HepG2 (cell line): ENCODE measurements around the gene EGLN2. TPM values are rescaled to one million over a fixed set of nuclear protein-coding genes. Genes with fewer than 3 reads are reported as not detected.
A peak's percentile ranks its signal among the peaks of the same experiment; 100 is the strongest.

Source experiments
- BCL6 ChIP-seq: IDR thresholded peaks from 2 replicates; pipeline ENCODE4 v1.6.1; 2016; ENCODE audit warnings: missing genetic modification reagents, missing compliant biosample characterization
- CAMTA2 ChIP-seq: sonication (generic); formaldehyde crosslinking; IDR thresholded peaks from 2 replicates; pipeline ENCODE4 v1.4.0; 2020; ENCODE audit warnings: mild to moderate bottlenecking, missing genetic modification reagents, borderline replicate concordance
- CENPX ChIP-seq: sonication (generic); formaldehyde crosslinking; IDR thresholded peaks from 2 replicates; pipeline ENCODE4 v1.9.0; 2021; ENCODE audit warnings: mild to moderate bottlenecking, missing genetic modification reagents, moderate library complexity
- CREB1 ChIP-seq, 2 experiments: fragments of 450-650 bp in 1 of 2; IDR thresholded peaks; 2 replicates each; pipeline ENCODE4 v1.6.1; 2016 to 2017; ENCODE audit warnings: control low read depth in 1 of 2, mild to moderate bottlenecking in 1 of 2, missing compliant biosample characterization in 1 of 2, missing genetic modification characterization in 1 of 2
- FOXA3 ChIP-seq: IDR thresholded peaks from 2 replicates; pipeline ENCODE4 v1.6.1; 2016; ENCODE audit warnings: missing genetic modification reagents, missing compliant biosample characterization
- MATR3 ChIP-seq: sonication (generic); formaldehyde crosslinking; IDR thresholded peaks from 2 replicates; pipeline ENCODE4 v1.4.0; 2020; ENCODE audit warnings: missing genetic modification reagents
- PHF20 ChIP-seq: sonication (generic); formaldehyde crosslinking; IDR thresholded peaks from 2 replicates; pipeline ENCODE4 v1.5.0; 2020; ENCODE audit warnings: mild to moderate bottlenecking, missing genetic modification reagents
- PITX1 ChIP-seq: sonication (generic); formaldehyde crosslinking; IDR thresholded peaks from 2 replicates; pipeline ENCODE4 v1.5.1; 2020; ENCODE audit warnings: mild to moderate bottlenecking, missing genetic modification reagents
- POLR2G ChIP-seq: fragments of 200-400 bp; formaldehyde crosslinking; IDR thresholded peaks from 2 replicates; pipeline ENCODE4 v1.6.1; 2018; ENCODE audit warnings: mild to moderate bottlenecking, low read depth, low read length, moderate library complexity
- PRMT3 ChIP-seq: sonication (generic); formaldehyde crosslinking; IDR thresholded peaks from 2 replicates; pipeline ENCODE4 v1.8.1; 2022; ENCODE audit warnings: low read depth, mild to moderate bottlenecking, moderate library complexity, missing genetic modification reagents, borderline replicate concordance
- RELA ChIP-seq: sonication (generic); formaldehyde crosslinking; IDR thresholded peaks from 2 replicates; pipeline ENCODE4 v1.4.0; 2020; ENCODE audit warnings: missing genetic modification reagents
- SATB2 ChIP-seq: sonication (generic); formaldehyde crosslinking; IDR thresholded peaks from 2 replicates; pipeline ENCODE4 v1.5.0; 2020; ENCODE audit warnings: missing genetic modification reagents
- SNAI1 ChIP-seq: sonication (generic); formaldehyde crosslinking; IDR thresholded peaks from 2 replicates; pipeline ENCODE4 v1.5.0; 2020; ENCODE audit warnings: mild to moderate bottlenecking, missing genetic modification reagents, borderline replicate concordance
- TEAD3 ChIP-seq: optimal IDR thresholded peaks from 2 replicates; pipeline ENCODE3; 2016; ENCODE audit warnings: borderline replicate concordance
- TMF1 ChIP-seq: sonication (generic); formaldehyde crosslinking; IDR thresholded peaks from 2 replicates; pipeline ENCODE4 v1.8.1; 2022; ENCODE audit warnings: low read depth, missing genetic modification reagents
- ZBTB3 ChIP-seq: sonication (generic); formaldehyde crosslinking; IDR thresholded peaks from 2 replicates; pipeline ENCODE4 v1.4.0; 2020; ENCODE audit warnings: low read depth, mild to moderate bottlenecking, moderate library complexity, missing genetic modification reagents, borderline replicate concordance
- ZNF136 ChIP-seq: sonication (generic); formaldehyde crosslinking; IDR thresholded peaks from 2 replicates; pipeline ENCODE4 v1.8.1; 2022; ENCODE audit warnings: low read depth, mild to moderate bottlenecking, moderate library complexity, missing genetic modification reagents
- ZNF292 ChIP-seq: sonication (generic); formaldehyde crosslinking; IDR thresholded peaks from 2 replicates; pipeline ENCODE4 v1.8.1; 2022; ENCODE audit warnings: mild to moderate bottlenecking, low read depth, missing genetic modification reagents, borderline replicate concordance
- ZNF33A ChIP-seq: sonication (generic); formaldehyde crosslinking; IDR thresholded peaks from 2 replicates; pipeline ENCODE4 v1.5.1; 2020; ENCODE audit warnings: missing genetic modification reagents, mild to moderate bottlenecking, moderate library complexity, borderline replicate concordance
- ZNF343 ChIP-seq: sonication (generic); formaldehyde crosslinking; IDR thresholded peaks from 2 replicates; pipeline ENCODE4 v1.4.0; 2020; ENCODE audit warnings: mild to moderate bottlenecking, missing genetic modification reagents
- ZNF44 ChIP-seq: sonication (generic); formaldehyde crosslinking; IDR thresholded peaks from 2 replicates; pipeline ENCODE4 v1.5.1; 2020; ENCODE audit warnings: mild to moderate bottlenecking, missing genetic modification reagents
- ZNF510 ChIP-seq: sonication (generic); formaldehyde crosslinking; IDR thresholded peaks from 2 replicates; pipeline ENCODE4 v1.4.0; 2020; ENCODE audit warnings: low read depth, mild to moderate bottlenecking, missing genetic modification reagents
- ZNF672 ChIP-seq: sonication (generic); formaldehyde crosslinking; IDR thresholded peaks from 2 replicates; pipeline ENCODE4 v1.8.1; 2022; ENCODE audit warnings: missing genetic modification reagents
- ZNF781 ChIP-seq: sonication (generic); formaldehyde crosslinking; IDR thresholded peaks from 2 replicates; pipeline ENCODE4 v1.5.1; 2020; ENCODE audit warnings: borderline replicate concordance, mild to moderate bottlenecking, missing genetic modification reagents; ENCODE audit errors: not compliant biosample characterization
- ZNF788 ChIP-seq: sonication (generic); formaldehyde crosslinking; IDR thresholded peaks from 2 replicates; pipeline ENCODE4 v1.5.0; 2020; ENCODE audit warnings: mild to moderate bottlenecking, missing genetic modification reagents, borderline replicate concordance
- ZSCAN9 ChIP-seq: IDR thresholded peaks from 2 replicates; pipeline ENCODE4 v1.6.1; 2016; ENCODE audit warnings: borderline replicate concordance
- polyA plus RNA-seq, 8 experiments: library from polyadenylated mRNA; depleted of rRNA in 3 of 8; stranded (reverse) in 7 of 8; unstranded in 1 of 8; fragments of >200 nt; fragmentation: Illumina TruSeq in 4 of 8; extraction: Trizol in 4 of 8; gene quantifications; 2 replicates each; pipeline versions ENCODE4 v1.2.1 to v1.2.3, GENCODE V29; 2011 to 2016; ENCODE audit warnings: low read depth in 4 of 8, missing spikeins in 1 of 8, mixed read lengths in 1 of 8; ENCODE audit not compliant: insufficient read depth in 1 of 8
- total RNA-seq, 5 experiments: library from RNA; depleted of rRNA; stranded (reverse); fragments of >200 nt; fragmentation: Illumina TruSeq; extraction: Trizol; gene quantifications; 2 replicates each; pipeline ENCODE4 v1.2.3, GENCODE V29; 2016; ENCODE audit warnings: low read depth in 1 of 5
- TF ChIP-seq, protein P1 (sequence below): sonication (generic); formaldehyde crosslinking; IDR thresholded peaks from 2 replicates; pipeline ENCODE4 v1.4.0; 2020; ENCODE audit warnings: low read depth, missing genetic modification reagents

EGLN2 gene
- total and polyA plus RNA-seq, 2 of the 13 experiments (the other 11 are each of a cell fraction or from before 2014, with no cell fraction given), result 16.5 to 40.8 TPM

DNA sequence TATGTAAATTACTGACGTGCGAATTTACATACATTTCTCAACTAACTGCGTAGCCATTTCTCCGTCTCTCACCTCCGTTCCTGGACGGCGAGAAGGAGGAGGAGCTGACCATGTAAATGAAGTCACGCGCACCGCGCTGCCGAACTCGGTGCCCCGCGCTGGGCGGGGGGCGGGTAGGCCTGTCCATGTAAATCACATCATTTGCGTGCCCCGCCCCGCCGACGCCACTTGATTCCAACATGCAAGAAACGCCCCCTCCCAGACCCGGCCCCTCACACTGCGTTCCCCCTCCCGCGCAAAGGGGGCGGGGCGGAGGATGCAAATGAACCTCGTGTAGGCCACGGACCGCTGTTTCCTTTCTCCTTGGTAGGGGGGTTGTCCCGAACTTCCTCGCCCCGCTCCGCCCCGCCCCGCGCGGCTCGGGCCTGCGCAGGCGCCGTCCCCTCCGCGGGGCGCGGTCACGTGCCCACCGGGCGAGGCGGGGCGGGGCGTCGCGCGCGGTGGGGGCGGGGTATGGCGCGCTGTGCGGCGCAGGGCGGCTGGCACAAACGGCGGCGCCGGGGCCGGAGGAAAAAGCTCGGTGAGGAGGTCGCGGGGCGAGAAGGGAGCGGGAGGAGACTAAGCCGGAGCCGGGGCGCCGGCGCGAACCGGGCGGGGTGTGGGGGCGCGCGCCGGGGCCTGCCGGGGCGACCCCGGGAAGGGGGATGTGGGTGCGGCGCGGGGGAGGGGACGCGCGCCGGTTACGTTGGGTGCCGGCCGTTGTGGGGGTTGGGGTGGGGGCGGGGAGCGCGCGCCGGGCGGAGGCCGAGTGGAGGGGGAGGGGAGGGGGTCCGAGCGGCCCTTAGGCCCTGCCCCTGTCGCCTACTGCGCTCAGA, at the start of gene EGLN2 (continued):
- TF ChIP-seq, protein P1, sequence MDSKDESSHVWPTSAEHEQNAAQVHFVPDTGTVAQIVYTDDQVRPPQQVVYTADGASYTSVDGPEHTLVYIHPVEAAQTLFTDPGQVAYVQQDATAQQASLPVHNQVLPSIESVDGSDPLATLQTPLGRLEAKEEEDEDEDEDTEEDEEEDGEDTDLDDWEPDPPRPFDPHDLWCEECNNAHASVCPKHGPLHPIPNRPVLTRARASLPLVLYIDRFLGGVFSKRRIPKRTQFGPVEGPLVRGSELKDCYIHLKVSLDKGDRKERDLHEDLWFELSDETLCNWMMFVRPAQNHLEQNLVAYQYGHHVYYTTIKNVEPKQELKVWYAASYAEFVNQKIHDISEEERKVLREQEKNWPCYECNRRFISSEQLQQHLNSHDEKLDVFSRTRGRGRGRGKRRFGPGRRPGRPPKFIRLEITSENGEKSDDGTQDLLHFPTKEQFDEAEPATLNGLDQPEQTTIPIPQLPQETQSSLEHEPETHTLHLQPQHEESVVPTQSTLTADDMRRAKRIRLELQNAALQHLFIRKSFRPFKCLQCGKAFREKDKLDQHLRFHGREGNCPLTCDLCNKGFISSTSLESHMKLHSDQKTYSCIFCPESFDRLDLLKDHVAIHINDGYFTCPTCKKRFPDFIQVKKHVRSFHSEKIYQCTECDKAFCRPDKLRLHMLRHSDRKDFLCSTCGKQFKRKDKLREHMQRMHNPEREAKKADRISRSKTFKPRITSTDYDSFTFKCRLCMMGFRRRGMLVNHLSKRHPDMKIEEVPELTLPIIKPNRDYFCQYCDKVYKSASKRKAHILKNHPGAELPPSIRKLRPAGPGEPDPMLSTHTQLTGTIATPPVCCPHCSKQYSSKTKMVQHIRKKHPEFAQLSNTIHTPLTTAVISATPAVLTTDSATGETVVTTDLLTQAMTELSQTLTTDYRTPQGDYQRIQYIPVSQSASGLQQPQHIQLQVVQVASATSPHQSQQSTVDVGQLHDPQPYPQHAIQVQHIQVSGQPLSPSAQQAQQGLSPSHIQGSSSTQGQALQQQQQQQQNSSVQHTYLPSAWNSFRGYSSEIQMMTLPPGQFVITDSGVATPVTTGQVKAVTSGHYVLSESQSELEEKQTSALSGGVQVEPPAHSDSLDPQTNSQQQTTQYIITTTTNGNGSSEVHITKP (CRISPR knock-in tag), result 0 out of 2 replicates have a peak, but pooled peaks have one; percentile 36
- peak; percentile 52; the same call in 1 of the 2 replicates for TF ChIP-seq ZNF788
- no peak for TF ChIP-seq RELA (CRISPR knock-in tag)
- peak; percentile 31; the same call in 1 of the 2 replicates for TF ChIP-seq PHF20 (CRISPR knock-in tag)
- TF ChIP-seq ZNF44 (CRISPR knock-in tag), result no peak
- no peak for TF ChIP-seq CAMTA2
- no peak for TF ChIP-seq ZBTB3
- TF ChIP-seq ZNF136 (CRISPR knock-in tag), result no peak
- peak; percentile 18 for TF ChIP-seq TEAD3 (CRISPR knock-in tag)
- TF ChIP-seq ZNF672, result no peak
- TF ChIP-seq PITX1 (CRISPR knock-in tag), result no peak
- 0 out of 2 replicates have a peak, but pooled peaks have one; percentile 19 for TF ChIP-seq ZNF510 (CRISPR knock-in tag)
- TF ChIP-seq PRMT3 (CRISPR knock-in tag), result no peak
- TF ChIP-seq CREB1 (IDR thresholded peaks at IDR 0.05), result peak; percentile 45; the same call in 1 of the 2 replicates
- TF ChIP-seq CREB1 (CRISPR knock-in tag; IDR thresholded peaks at IDR 0.05), result no peak; the same call in 1 of the 2 replicates
- TF ChIP-seq FOXA3 (CRISPR knock-in tag), result 0 out of 2 replicates have a peak, but pooled peaks have one; percentile 21
- TF ChIP-seq ZNF343 (CRISPR knock-in tag), result no peak
- no peak for TF ChIP-seq ZNF292 (CRISPR knock-in tag)
- no peak for TF ChIP-seq CENPX (CRISPR knock-in tag)
- TF ChIP-seq ZNF781 (CRISPR knock-in tag), result no peak
- 0 out of 2 replicates have a peak, but pooled peaks have one; percentile 37 for TF ChIP-seq TMF1 (CRISPR knock-in tag)
- TF ChIP-seq ZNF33A, result no peak
- TF ChIP-seq ZSCAN9 (CRISPR knock-in tag), result no peak
- peak; percentile 45; the same call in 1 of the 2 replicates for TF ChIP-seq BCL6 (CRISPR knock-in tag)
- no peak for TF ChIP-seq MATR3 (CRISPR knock-in tag)
- TF ChIP-seq POLR2G, result peak; percentile 62
- TF ChIP-seq SATB2 (CRISPR knock-in tag), result no peak
- TF ChIP-seq SNAI1 (CRISPR knock-in tag), result no peak
